H1 (cell line): ENCODE results near the gene USE1. TPM values are rescaled to one million over a fixed set of nuclear protein-coding genes. Genes with fewer than 3 reads are reported as not detected.
"Not testable (repeated sequence)": the region's sequence is repeated elsewhere in the genome, so short reads cannot be mapped to it uniquely, and the experiment has no call there.

ENCODE experiments used
- CTCF ChIA-PET: fragments of 300-600 bp; sonication (Branson Sonifier 250); formaldehyde crosslinking; loops from one replicate; lab custom pipeline; 2021; ENCODE audit not compliant: partially characterized antibody; lab: Charles Lee
- POLR2A ChIA-PET: fragments of 300-600 bp; sonication (Branson Sonifier 250); formaldehyde crosslinking; loops from one replicate; lab custom pipeline; 2021; ENCODE audit warnings: inconsistent platforms; ENCODE audit not compliant: partially characterized antibody; lab: Charles Lee
- DNase-seq, 2 experiments: peaks; one replicate each; pipeline versions ENCODE4 v3.0.0 to v3.0.0-alpha.2; 2010 to 2022; ENCODE audit warnings: low spot score in 2 of 2, low read depth in 1 of 2, mixed read lengths in 1 of 2
- FAIRE-seq: peaks from 2 replicates; lab custom pipeline; 2011; peaks lifted over from hg19 to GRCh38; lab: Jason Lieb, UNC
- H2AFZ ChIP-seq: 2 replicates; pipeline ENCODE4 v1.8.1; 2012; ENCODE audit warnings: low read length, inconsistent platforms
- H2AK5ac ChIP-seq: 2 replicates; pipeline ENCODE4 v1.6.1; 2013; ENCODE audit warnings: low read depth, low read length
- H2BK120ac ChIP-seq: replicated peaks from 2 replicates; pipeline ENCODE3; 2013; ENCODE audit warnings: low read depth, low read length, inconsistent platforms
- H2BK12ac ChIP-seq: 2 replicates; pipeline ENCODE4 v1.6.1; 2013; ENCODE audit warnings: low read depth, low read length
- H2BK15ac ChIP-seq: 2 replicates; pipeline ENCODE4 v1.6.1; 2013; ENCODE audit warnings: low read length
- H2BK20ac ChIP-seq: 2 replicates; pipeline ENCODE4 v1.6.1; 2013; ENCODE audit warnings: low read length
- H2BK5ac ChIP-seq: 2 replicates; pipeline ENCODE4 v1.6.1; 2013; ENCODE audit warnings: low read depth, low read length
- H3K14ac ChIP-seq: 2 replicates; pipeline ENCODE4 v1.6.1; 2013; ENCODE audit warnings: inconsistent platforms; ENCODE audit not compliant: insufficient read length
- H3K18ac ChIP-seq: 2 replicates; pipeline ENCODE4 v1.6.1; 2013; ENCODE audit warnings: low read length; ENCODE audit errors: extremely low read depth
- H3K23ac ChIP-seq: 2 replicates; pipeline ENCODE4 v1.6.1; 2013; ENCODE audit warnings: inconsistent platforms; ENCODE audit not compliant: insufficient read length
- H3K23me2 ChIP-seq: 2 replicates; pipeline ENCODE4 v1.6.1; 2013; ENCODE audit warnings: low read depth, low read length
- H3K27ac ChIP-seq: 2 replicates; pipeline ENCODE4 v1.6.1; 2011; ENCODE audit warnings: low read depth, low read length, inconsistent platforms
- H3K27me3 ChIP-seq, 4 experiments: replicated peaks in 1 of 4; 1 replicate in 1 of 4; 2 replicates in 3 of 4; pipeline versions ENCODE4 v1.6.1 to v1.8.1; 2011 to 2013; ENCODE audit warnings: low read length in 3 of 4, mild to moderate bottlenecking in 3 of 4, inconsistent platforms in 2 of 4, mixed read lengths in 2 of 4, moderate library complexity in 1 of 4; ENCODE audit not compliant: control insufficient read depth in 3 of 4, insufficient read depth in 3 of 4; ENCODE audit errors: extremely low read depth in 1 of 4
- H3K36me3 ChIP-seq, 4 experiments: 2 replicates each; pipeline versions ENCODE4 v1.6.1 to v1.8.1; 2011 to 2013; ENCODE audit warnings: mild to moderate bottlenecking in 4 of 4, low read length in 3 of 4, moderate library complexity in 2 of 4, control low read depth in 1 of 4, inconsistent platforms in 1 of 4; ENCODE audit not compliant: insufficient read depth in 4 of 4, control insufficient read depth in 2 of 4
- H3K4ac ChIP-seq: replicated peaks from 2 replicates; pipeline ENCODE3; 2013; ENCODE audit warnings: low read length, low read depth, mixed read lengths, inconsistent platforms; ENCODE audit not compliant: insufficient read length
- H3K4me1 ChIP-seq, 4 experiments: replicated peaks in 1 of 4; 1 replicate in 1 of 4; 2 replicates in 3 of 4; pipeline versions ENCODE4 v1.6.1 to v1.8.1; 2011 to 2013; ENCODE audit warnings: low read length in 3 of 4, inconsistent platforms in 2 of 4, mixed read lengths in 1 of 4; ENCODE audit not compliant: insufficient read depth in 4 of 4, control insufficient read depth in 3 of 4
- H3K4me2 ChIP-seq, 2 experiments: 2 replicates each; pipeline versions ENCODE4 v1.6.1 to v1.8.1; 2011 to 2013; ENCODE audit warnings: low read depth in 2 of 2, low read length in 2 of 2, control low read depth in 1 of 2, inconsistent platforms in 1 of 2, mild to moderate bottlenecking in 1 of 2; ENCODE audit not compliant: insufficient read depth in 1 of 2
- H3K4me3 ChIP-seq, 4 experiments: fragments of 200-600, 300-600 bp in 1 of 4; sonication (generic), shearing (Covaris generic), sonication (Bioruptor Twin) in 1 of 4; 2 replicates each; pipeline versions ENCODE4 v1.5.1 to v1.8.1; 2011 to 2016; ENCODE audit warnings: low read length in 4 of 4, low read depth in 3 of 4, control low read depth in 2 of 4, inconsistent platforms in 2 of 4, mild to moderate bottlenecking in 2 of 4, mixed read lengths in 1 of 4, moderate library complexity in 1 of 4; ENCODE audit not compliant: insufficient read depth in 2 of 4; ENCODE audit errors: extremely low read depth in 1 of 4
- H3K56ac ChIP-seq: replicated peaks from 2 replicates; pipeline ENCODE3; 2013; ENCODE audit warnings: low read depth, mild to moderate bottlenecking, mixed read lengths, low read length, inconsistent platforms; ENCODE audit not compliant: insufficient read length
- H3K79me1 ChIP-seq: 2 replicates; pipeline ENCODE4 v1.6.1; 2013; ENCODE audit warnings: low read depth, low read length, control low read depth
- H3K79me2 ChIP-seq, 2 experiments: 2 replicates each; pipeline versions ENCODE4 v1.6.1 to v1.8.1; 2012 to 2013; ENCODE audit warnings: low read length in 2 of 2, mild to moderate bottlenecking in 2 of 2, inconsistent platforms in 1 of 2; ENCODE audit not compliant: insufficient read depth in 2 of 2, control insufficient read depth in 1 of 2
- H3K9ac ChIP-seq, 4 experiments: replicated peaks in 1 of 4; 1 replicate in 1 of 4; 2 replicates in 3 of 4; pipeline versions ENCODE4 v1.6.1 to v1.8.1; 2011 to 2013; ENCODE audit warnings: low read depth in 3 of 4, low read length in 3 of 4, control low read depth in 2 of 4, mild to moderate bottlenecking in 2 of 4, moderate library complexity in 2 of 4, inconsistent platforms in 1 of 4; ENCODE audit errors: extremely low read depth in 1 of 4
- H3K9me3 ChIP-seq, 2 experiments: 2 replicates each; pipeline versions ENCODE4 v1.6.1 to v1.8.1; 2012 to 2013; ENCODE audit warnings: mild to moderate bottlenecking in 2 of 2, moderate library complexity in 2 of 2, control low read depth in 1 of 2, inconsistent platforms in 1 of 2, low read depth in 1 of 2, low read length in 1 of 2, mixed read lengths in 1 of 2; ENCODE audit not compliant: insufficient read depth in 2 of 2
- H4K20me1 ChIP-seq, 2 experiments: replicated peaks in 1 of 2; 2 replicates each; pipeline versions ENCODE3 to v1.8.1; 2011 to 2013; ENCODE audit warnings: inconsistent platforms in 2 of 2, low read length in 2 of 2, mild to moderate bottlenecking in 1 of 2; ENCODE audit not compliant: insufficient read depth in 2 of 2, control insufficient read depth in 1 of 2
- H4K5ac ChIP-seq: 2 replicates; pipeline ENCODE4 v1.6.1; 2013; ENCODE audit warnings: low read length, low read depth, mixed read lengths, inconsistent platforms; ENCODE audit not compliant: insufficient read length
- H4K8ac ChIP-seq: 2 replicates; pipeline ENCODE4 v1.8.0; 2013; ENCODE audit warnings: mild to moderate bottlenecking, moderate library complexity, low read length, inconsistent platforms; ENCODE audit not compliant: insufficient read depth; ENCODE audit errors: extremely low read depth
- H4K91ac ChIP-seq: replicated peaks from 2 replicates; pipeline ENCODE3; 2013; ENCODE audit warnings: low read length, mixed read lengths, inconsistent platforms; ENCODE audit not compliant: insufficient read length
- RFX5 ChIP-seq: IDR thresholded peaks from 2 replicates; pipeline ENCODE4 v1.6.1; 2011; ENCODE audit warnings: low read depth, low read length, improper control_type of control experiment, borderline replicate concordance
- WGBS, 2 experiments: shearing (Covaris generic) in 1 of 2; methylation state at CpG; one replicate each; pipeline versions ENCODE4 v1.1.6 to v1.1.7; 2013 to 2015; ENCODE audit warnings: low lambda C conversion rate in 2 of 2, mixed read lengths in 2 of 2, inconsistent platforms in 1 of 2, low coverage in 1 of 2, missing lambda C conversion rate in 1 of 2; ENCODE audit not compliant: insufficient replicate concordance in 2 of 2, insufficient coverage in 1 of 2, insufficient read length in 1 of 2; ENCODE audit errors: extremely low coverage in 1 of 2, missing lambda C conversion rate in 1 of 2; 5-methylcytosine and 5-hydroxymethylcytosine counted together
- polyA plus RNA-seq, 7 experiments: library from polyadenylated mRNA; depleted of rRNA in 3 of 7; stranded (reverse) in 5 of 7; unstranded in 2 of 7; fragments of >200 nt in 5 of 7; fragments of 200-250 nt in 2 of 7; gene quantifications; 1 replicate in 5 of 7; 2 replicates in 1 of 7; 4 replicates in 1 of 7; pipeline versions ENCODE4 v1.2.1 to v1.2.3, GENCODE V29; 2011 to 2013; ENCODE audit warnings: missing spikeins in 2 of 7, mixed read lengths in 2 of 7
- total RNA-seq: library from RNA; stranded (reverse); fragmentation: NEBNext Ultra II Directional; extraction: Animal tissue kit (Norgen Biotek cat#: 25700); gene quantifications from 2 replicates; pipeline ENCODE4 v1.2.1, GENCODE V29; 2021
- TF ChIP-seq, protein P1 (sequence below): IDR thresholded peaks from 2 replicates; pipeline ENCODE4 v1.6.1; 2012; ENCODE audit warnings: inconsistent platforms

Gene USE1
- total and polyA plus RNA-seq, 2 of the 8 experiments (the other 6 are each of a cell fraction or from before 2014, with no cell fraction given), result 8.7 to 13.9 TPM

DNA sequence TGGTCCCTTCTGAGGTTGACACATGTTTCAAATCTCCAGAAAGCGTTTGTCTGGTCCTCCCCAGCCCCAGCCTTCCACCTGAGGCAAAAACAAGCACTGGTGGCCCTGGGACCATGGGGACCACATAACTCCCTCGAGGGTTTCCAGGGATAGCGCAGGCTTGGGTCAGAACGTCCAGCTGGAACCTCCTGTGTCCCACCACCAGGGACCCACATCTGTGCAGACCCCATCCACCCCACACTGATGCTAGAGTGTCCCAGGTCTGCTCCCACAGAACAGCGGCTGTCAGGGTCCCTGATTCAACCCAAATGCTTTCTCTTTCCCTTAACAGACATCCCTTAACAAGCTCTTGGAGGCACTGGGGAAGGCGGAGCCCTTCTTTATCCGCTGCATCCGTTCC is 29.6 kb upstream of the USE1 start (continued):
- no peak for TF ChIP-seq RFX5
- TF ChIP-seq, protein P1, sequence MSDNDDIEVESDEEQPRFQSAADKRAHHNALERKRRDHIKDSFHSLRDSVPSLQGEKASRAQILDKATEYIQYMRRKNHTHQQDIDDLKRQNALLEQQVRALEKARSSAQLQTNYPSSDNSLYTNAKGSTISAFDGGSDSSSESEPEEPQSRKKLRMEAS, result no peak
- TF ChIP-seq, all 59 proteins: peak for 0

DNA sequence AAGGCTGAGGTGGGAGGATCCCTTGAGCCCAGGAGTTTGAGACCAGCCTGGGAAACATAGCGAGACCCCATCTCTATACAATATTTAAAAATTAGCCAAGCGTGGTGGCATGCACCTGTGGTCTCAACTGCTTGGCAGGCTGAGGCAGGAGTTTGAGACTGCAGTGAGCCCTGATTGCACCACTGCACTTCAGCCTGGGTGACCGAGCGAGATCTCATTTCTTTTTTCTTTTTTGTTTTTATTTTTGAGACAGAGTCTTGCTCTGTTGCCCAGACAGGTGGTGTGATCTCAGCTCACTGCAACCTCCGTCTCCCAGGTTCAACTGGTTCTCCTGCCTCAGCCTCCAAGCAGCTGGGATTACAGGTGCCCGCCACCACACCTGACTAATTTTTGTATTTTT is 23.4 kb upstream of the USE1 start:
- H2AFZ ChIP-seq, H3K9me3 ChIP-seq, H3K9ac ChIP-seq, H4K5ac ChIP-seq, H2BK12ac ChIP-seq, H2BK15ac ChIP-seq, DNase-seq, H2BK20ac ChIP-seq, H3K27me3 ChIP-seq, FAIRE-seq, H4K8ac ChIP-seq, POLR2A ChIA-PET, H3K56ac ChIP-seq, H4K91ac ChIP-seq, H3K18ac ChIP-seq, H3K4me2 ChIP-seq, H4K20me1 ChIP-seq, H3K23me2 ChIP-seq, H3K79me1 ChIP-seq, H3K27ac ChIP-seq, H2BK120ac ChIP-seq, H3K14ac ChIP-seq, H3K4me1 ChIP-seq, H3K4ac ChIP-seq, H3K79me2 ChIP-seq, H3K23ac ChIP-seq, H3K4me3 ChIP-seq, H2AK5ac ChIP-seq, H2BK5ac ChIP-seq: not testable (repeated sequence)
- peaks cover 23 to 41% (median 26%) of the 10 kb centered on the region in 4 experiments for H3K36me3 ChIP-seq
- 82% methylated on average over 6 of the region's 6 CpGs; no CpG with 5 or more reads in 1 of the 2 experiments for WGBS, 2 experiments
- CTCF ChIA-PET, result interaction anchor here (1.1 to 2.4 kb wide), 3 partner anchors 9 to 14 kb away, joined by 5 to 7 read pairs (median 7); no protein-coding TSS in a partner anchor
